ENCODE measurements around the gene MAML3.

Gene MAML3

GRCh38 chr4:139738846-139739613 is 415.0 kb downstream of the MAML3 start:
- no peak for DNase-seq

GRCh38 chr4:139736661-139737060 is 417.3 kb downstream of the MAML3 start:
- DNase-seq = no peak

- no peak for DNase-seq
Measured at GRCh38 chr4:139736274-139736660, 417.7 kb downstream of the MAML3 start.

GRCh38 chr4:139735381-139736273 is 418.4 kb downstream of the MAML3 start:
- no peak for DNase-seq

- DNase-seq = peak; percentile 77
Measured at GRCh38 chr4:139734875-139735380, 419.1 kb downstream of the MAML3 start.

- no peak for DNase-seq
Measured at GRCh38 chr4:139734201-139734874, 419.6 kb downstream of the MAML3 start.

- DNase-seq = no peak
Measured at GRCh38 chr4:139732991-139733570, 420.9 kb downstream of the MAML3 start.

- DNase-seq = peak; percentile 61
Measured at GRCh38 chr4:139728840-139729239, 425.1 kb downstream of the MAML3 start.

GRCh38 chr4:139728146-139728545 is 425.8 kb downstream of the MAML3 start:
- no peak for DNase-seq

- no peak for DNase-seq
Measured at GRCh38 chr4:139726615-139727014, 427.4 kb downstream of the MAML3 start.

- DNase-seq = no peak
Measured at GRCh38 chr4:139725236-139725635, 428.7 kb downstream of the MAML3 start.

GRCh38 chr4:139721789-139722188 is 432.2 kb downstream of the MAML3 start:
- DNase-seq = no peak

GRCh38 chr4:139720806-139721205 is 433.2 kb downstream of the MAML3 start:
- no peak for DNase-seq

- DNase-seq = no peak
Measured at GRCh38 chr4:139719381-139720101, 434.4 kb downstream of the MAML3 start.

- DNase-seq = no peak
Measured at GRCh38 chr4:139718833-139719232, 435.2 kb downstream of the MAML3 start.

GRCh38 chr4:139718358-139718757 is 435.6 kb downstream of the MAML3 start:
- no peak for DNase-seq

GRCh38 chr4:139715746-139716391 is 438.1 kb downstream of the MAML3 start:
- DNase-seq = no peak

- no peak for DNase-seq
Measured at GRCh38 chr4:139712882-139713281, 441.1 kb downstream of the MAML3 start.

- DNase-seq = no peak
Measured at GRCh38 chr4:139711461-139711860, 442.5 kb downstream of the MAML3 start.

- no peak for DNase-seq
Measured at GRCh38 chr4:139710073-139710472, 443.9 kb downstream of the MAML3 start.

GRCh38 chr4:139709660-139710059 is 444.3 kb downstream of the MAML3 start:
- no peak for DNase-seq

All from NCI-H748 treated with DMSO at 0.1 percent for 48 hours (cell line).